ENCODE data around the gene ZNF75A.
"Not testable (repeated sequence)": the region's sequence is repeated elsewhere in the genome, so short reads cannot be mapped to it uniquely, and the experiment has no call there.

ZNF75A gene

DNA sequence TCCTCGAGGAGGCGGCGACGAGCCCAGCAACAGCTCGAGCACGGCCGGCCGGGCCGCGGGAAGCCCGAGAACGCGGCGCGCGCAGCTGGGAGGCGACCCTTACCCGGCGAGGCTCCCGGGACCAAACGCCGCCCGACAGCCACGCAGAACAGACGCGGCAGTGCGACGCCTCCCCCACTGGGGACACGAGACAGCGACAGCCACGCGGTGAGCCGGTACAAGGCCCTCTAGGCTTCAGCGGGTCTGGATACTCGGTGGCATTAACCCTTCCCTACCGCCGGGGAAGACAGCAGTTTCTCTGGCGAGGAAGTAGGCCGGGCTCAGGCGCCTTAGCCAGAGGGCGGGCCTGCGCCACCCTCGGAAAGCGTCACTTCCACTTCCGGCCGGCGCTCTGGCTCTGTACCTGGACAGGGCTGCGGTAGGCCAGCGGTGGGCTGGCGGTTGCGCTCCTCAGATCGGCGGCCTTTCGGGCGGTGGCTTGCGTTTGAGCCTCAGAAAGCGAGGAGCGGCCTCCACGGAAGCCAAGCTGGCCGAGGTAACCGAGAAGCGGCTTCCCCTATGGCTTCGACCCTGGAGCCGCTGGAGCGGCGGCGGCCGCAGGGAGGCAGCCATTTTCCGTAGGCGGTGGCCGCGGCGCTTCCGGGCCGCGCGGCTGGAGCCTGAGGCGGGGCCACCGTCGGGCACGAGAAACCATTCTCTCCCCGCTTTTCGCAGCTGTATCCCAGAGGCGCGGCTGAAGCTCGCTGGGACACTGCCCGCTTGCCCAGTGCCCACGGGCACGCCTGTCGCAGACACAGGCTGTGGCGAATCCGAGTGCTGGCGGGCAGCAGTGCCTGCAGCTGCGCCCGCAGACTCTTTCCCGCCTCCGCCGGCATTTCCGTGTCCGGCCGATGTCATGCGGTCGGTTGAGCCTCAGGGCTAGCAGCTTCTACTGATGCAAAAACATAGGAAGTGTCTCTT lies at the start of gene ZNF75A, which contains the start of gene TIGD7:
TSS of gene ZNF75A (plus strand) at position 389 of the 960 bp plus-strand sequence. CDS start 2,932 bp downstream, outside the sequence.
TSS of gene TIGD7 (minus strand) at position 322 of the 960 bp plus-strand sequence. CDS start 4,816 bp downstream, outside the sequence.
- peak; percentile 64 to 81 (median 71) for DNase-seq (ENCODE audit: low read depth in 2 of 3, low spot score in 1 of 3)

DNA sequence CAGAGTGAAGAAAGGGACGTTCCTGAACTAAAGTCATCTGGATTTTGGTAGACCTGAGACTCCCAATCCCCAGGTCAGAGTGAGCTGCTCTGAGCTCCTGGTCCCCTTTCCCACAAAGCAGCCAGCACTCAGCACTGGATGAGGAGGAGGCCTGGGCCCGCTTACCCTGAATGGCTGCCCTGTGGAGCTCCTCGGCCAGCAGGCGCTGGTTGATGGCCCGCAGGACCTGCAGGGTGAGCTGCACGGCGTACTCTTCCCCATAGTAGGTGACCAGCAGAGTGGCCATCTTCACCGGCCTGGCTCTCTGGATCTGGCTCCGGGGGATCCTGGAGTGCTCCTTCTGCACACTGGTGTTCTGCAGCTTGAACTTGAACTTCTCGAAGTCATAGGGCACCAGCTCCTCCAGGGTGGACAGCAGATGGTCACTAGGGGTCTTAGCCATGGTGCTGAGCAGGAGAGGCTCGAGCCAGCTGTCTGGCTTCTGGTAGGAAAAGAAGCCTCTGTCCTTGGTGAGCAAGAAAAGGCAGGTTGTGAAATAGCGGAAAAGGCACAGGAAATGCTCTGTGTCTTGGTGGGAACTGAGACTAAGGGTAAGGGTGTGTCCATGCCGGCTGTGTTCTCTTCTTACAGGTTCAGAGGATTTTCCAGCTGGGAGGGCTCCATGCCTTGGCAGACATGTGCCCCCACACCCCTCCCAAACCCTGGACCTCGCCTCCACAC lies 49.0 kb upstream of the ZNF75A start, which contains the start of gene MEFV:
TSS of gene MEFV (minus strand) at position 488 of the 720 bp plus-strand sequence. CDS start at position 442, 46 bp downstream.
- no peak for DNase-seq (ENCODE audit: low read depth in 2 of 3, low spot score in 1 of 3)

DNA sequence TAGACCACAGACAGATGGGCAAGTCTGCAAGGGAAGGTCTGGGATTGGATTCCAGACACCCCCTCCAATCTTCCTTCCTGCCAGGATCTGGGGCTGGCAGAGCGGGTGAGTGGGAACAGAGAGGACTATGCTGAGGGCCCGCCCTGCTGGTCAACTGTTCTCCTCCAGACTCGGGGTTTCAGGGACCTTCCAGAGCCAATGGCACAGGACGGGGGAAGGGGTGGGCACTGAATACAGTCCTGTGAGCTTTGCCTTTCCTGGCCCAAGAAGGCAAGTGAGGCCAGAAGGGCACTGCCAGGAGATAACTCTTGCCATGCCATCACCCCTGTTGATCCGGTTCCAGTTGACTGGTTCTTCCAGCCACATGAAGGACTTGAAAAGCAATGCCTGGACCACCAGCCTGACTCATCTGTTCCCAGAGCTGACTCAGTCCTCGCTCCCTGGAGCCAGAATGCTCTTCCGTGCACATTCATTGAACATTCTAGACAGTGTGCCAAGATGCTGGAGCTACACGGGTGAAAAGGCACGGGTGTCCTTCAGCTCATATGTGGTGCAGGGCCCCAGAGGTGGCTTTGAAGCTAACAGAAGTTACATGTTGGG lies 48.3 kb upstream of the ZNF75A start:
- DNase-seq (ENCODE audit: low read depth in 2 of 3, low spot score in 1 of 3): no peak

DNA sequence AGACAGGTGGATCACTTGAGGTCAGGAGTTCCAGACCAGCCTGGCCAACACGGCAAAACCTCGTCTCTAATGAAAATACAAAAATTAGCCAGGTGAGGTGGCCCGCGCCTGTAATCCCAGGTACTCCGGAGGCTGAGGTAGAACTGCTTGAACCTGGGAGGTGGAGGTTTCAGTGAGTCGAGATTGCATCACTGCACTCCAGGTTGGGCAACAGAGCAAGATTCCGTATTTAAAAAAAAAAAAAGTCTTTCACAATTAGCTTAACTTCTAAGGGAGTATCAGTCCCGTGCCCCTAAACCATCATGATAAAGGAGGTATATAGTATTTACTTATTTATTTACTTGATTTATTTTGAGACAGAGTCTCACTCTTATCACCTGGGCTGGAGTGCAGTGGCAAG lies 45.5 kb upstream of the ZNF75A start:
- no peak for DNase-seq (ENCODE audit: low read depth in 2 of 3, low spot score in 1 of 3)

DNA sequence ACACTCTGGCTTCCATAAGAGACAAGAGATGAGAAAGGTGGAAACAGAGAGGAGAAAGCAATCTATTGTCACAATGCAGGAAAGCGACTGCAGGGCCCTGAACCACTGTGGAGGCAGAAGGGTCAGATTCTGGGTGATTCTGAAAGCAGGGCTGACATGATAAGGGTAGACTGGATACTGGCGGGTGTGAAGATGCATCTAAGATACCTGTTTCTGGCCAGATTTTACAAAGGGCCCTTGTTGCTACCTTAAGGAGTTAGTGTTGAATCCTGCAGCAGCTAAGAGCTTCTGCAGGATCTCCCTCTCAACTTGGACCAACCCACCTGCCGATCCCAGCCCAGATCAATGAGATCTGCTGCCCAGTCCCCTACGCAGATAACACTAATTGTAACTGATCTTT lies 42.8 kb upstream of the ZNF75A start:
- no peak for DNase-seq (ENCODE audit: low read depth in 2 of 3, low spot score in 1 of 3)

DNA sequence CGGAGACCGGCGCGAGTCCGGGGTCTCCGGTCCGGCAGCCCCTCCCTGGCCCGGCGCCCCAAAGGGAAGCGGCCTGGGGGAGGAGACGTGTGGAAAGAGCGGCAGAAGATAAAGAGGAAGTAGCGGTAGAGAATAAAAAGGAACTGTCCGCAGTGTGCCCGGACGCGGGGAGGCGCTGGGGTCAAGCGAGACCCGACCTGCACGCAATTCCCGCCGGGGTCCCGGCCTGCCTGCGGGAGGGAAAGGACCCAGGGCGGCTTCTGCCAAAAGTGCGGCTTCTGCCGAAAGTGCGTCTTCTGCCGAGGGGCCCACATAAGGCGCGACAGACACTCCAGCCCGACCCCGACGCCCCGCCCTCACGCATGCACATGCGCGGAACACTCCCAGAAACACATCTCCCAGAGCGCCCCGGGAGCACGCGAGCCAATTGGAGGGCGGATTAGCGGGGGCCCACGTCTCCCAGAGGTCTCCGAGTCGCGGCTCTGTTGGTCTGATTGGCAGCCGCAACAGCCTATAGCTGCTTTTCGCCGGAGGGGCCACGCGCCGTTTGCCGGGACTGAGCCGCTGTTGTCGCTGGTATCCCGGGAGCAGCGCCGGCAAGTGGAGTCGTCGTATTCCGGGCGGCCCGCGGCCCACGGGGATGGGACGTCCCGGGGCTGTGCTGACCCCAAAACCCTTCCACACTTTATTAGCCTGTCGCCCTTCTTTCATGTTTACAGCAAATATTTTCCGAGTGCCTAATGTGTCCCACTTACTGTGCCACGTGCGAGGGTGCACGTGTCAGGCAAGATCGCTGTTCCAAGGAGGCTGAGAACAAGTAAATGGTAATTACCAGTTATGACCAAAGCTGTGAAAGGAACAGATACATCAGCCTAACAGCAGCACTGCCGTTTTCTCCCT lies 40.9 kb upstream of the ZNF75A start:
- peak; percentile 88 to 98 (median 98) for DNase-seq (ENCODE audit: low read depth in 2 of 3, low spot score in 1 of 3)

DNA sequence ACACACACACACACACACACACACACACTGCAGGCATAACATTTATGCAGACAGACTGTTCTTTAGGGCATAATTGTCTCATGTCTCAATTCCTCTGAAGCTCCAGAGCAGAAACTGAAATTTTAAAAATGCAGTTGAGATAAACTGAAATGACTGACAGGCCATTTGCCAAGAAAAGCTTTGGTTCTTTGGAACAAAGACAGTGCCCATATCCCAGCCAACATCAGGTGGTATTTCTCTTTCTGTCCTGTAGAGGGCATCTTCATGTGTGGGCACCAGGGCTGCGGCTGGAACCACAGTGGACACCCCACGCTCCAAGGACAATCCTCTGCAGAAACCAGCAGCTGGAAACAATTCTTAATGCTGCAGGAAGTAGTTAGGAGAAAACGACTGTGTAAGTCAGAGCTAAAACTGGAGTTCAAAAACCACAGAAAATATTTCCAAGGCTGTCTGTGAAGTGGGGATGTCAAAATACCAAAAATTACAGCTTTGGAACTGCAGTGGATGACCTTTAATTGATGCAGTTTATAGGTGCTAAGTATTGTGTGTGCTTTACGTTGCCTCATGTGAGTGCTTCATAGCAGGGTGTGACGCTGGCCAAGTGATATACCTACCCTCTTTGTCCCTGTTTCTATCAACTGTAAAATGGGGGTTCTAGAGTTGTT lies 38.3 kb upstream of the ZNF75A start:
- no peak for DNase-seq (ENCODE audit: low read depth in 2 of 3, low spot score in 1 of 3)

DNA sequence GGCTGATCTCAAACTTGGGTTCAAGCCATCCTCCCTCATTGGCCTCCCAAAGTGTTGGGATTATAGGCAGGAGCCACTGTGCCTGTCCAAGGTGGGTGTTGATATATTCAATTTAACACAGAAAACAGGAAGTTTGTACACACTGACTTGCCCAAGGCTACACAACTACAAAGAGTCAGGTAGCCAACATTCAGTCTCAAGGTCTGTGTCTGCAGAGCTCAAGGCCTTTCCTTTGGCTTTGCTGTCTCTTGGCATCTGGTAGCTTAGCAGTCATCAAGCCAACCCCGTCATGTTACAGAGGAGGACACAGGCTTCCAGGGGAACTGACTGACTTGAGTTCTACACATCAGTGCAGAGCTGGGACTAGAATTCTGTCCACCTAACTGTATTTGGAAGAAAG lies 37.0 kb upstream of the ZNF75A start:
- no peak for DNase-seq (ENCODE audit: low read depth in 2 of 3, low spot score in 1 of 3)

DNA sequence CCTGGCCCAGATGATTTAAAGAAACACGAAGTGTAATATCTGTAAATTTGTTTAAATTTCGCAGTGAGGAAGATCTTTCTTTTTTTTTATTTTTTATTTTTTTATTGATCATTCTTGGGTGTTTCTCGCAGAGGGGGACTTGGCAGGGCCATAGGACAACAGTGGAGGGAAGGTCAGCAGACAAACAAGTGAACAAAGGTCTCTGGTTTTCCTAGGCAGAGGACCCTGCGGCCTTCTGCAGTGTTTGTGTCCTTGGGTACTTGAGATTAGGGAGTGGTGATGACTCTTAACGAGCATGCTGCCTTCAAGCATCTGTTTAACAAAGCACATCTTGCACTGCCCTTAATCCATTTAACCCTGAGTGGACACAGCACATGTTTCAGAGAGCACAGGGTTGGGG lies 34.6 kb upstream of the ZNF75A start:
- DNase-seq (ENCODE audit: low read depth in 2 of 3, low spot score in 1 of 3): not testable (repeated sequence)

DNA sequence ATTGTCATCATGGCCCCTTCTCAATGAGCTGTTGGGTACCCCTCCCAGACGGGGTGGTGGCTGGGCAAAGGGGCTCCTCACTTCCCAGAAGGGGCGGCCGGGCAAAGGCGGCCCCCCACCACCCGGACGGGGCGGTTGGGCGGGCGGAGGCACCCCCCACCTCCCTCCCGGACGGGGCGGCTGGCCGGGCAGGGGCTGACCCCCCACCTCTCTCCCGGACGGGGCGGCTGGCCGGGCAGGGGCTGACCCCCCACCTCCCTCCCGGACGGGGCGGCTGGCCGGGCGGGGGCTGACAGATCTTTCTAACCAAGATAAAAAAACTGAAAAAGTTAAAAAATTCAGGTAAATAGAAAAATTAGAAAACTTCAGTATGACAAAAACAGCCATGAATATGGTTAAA lies 34.0 kb upstream of the ZNF75A start:
- DNase-seq (ENCODE audit: low read depth in 2 of 3, low spot score in 1 of 3): not testable (repeated sequence)

DNA sequence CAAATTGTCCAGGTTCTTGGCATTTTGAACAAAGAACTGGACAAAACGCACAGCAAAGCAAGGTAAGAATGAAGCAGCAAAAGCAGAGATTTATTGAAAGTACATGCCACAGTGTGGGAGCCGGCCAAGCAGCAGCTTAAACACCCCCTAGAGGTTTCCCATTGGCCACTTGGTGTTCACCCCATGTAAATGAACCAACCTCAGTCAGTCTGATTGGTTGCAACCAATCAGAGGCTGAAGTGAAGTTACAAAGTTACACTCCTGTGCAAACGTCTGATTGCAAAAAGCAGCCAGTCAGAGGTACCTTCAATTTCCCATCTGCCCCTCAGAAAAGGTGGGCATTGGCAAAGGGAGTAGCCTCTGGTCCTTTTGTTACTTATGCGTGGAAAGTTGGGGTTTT lies 30.8 kb upstream of the ZNF75A start:
- no peak for DNase-seq (ENCODE audit: low read depth in 2 of 3, low spot score in 1 of 3)

DNA sequence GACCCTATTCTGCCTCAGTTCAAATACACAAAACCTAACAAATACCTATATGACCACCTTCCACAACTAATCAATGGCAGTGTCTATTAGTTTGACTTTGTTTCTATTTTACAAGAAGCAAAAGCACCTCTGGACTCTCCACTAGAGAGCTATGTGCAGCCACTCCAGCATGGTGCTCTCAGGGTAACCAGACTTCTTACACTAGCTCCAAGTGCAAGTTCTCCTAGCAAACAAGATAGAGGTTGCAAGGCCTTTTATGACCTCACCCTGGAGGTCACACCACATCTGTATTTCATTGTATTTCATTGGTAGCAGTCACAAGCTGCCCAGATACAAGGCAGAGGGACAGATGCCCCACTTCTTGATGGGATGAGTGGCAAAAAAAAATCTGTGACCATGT lies 30.4 kb upstream of the ZNF75A start:
- no peak for DNase-seq (ENCODE audit: low read depth in 2 of 3, low spot score in 1 of 3)

DNA sequence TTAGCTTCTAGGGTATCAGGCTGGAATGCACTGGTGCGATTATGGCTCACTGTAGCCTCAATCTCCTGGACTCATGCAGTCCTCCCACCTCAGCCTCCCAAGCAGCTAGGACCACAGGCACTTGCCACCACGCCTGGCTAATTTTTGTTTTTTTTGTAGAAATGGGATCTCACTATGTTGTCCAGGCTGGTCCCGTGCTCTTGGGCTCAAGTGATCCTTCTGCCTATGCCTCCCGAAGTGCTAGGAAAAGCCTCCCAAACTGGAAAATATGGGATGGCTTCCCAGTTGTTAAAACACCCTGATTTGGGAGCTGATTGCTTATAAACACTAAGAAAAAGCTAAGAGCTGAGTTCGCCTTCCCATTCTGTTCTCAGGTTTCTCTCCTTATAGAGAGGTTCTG lies 28.6 kb upstream of the ZNF75A start:
- DNase-seq (ENCODE audit: low read depth in 2 of 3, low spot score in 1 of 3): no peak

DNA sequence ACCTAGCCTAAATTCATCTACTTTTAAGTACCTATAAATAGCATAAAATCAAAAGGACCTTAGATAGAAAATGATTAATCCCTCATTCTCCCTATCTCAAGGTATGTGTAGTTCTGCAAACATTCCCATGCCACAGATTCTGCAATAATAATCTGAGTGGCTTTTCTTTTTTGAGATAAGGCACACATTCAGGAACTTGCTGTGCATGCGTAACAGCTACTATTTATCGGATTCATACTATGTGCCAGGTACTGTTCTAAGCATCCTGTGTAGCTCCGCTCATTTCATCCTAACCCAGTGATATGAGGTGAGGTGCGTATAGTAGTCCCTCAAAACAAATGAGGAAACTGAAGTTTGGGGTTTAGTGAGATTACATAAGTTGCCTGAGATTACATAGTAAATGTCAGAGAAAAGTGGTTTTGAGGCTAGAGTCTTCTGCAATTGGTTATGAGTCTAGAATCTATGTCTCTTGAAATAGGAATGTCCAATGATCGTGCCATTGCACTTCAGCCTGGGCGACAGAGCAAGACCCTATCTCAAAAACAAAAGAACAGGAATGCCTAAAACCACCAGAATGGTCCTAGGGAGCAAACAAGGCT lies 24.0 kb upstream of the ZNF75A start:
- no peak for DNase-seq (ENCODE audit: low read depth in 2 of 3, low spot score in 1 of 3)

DNA sequence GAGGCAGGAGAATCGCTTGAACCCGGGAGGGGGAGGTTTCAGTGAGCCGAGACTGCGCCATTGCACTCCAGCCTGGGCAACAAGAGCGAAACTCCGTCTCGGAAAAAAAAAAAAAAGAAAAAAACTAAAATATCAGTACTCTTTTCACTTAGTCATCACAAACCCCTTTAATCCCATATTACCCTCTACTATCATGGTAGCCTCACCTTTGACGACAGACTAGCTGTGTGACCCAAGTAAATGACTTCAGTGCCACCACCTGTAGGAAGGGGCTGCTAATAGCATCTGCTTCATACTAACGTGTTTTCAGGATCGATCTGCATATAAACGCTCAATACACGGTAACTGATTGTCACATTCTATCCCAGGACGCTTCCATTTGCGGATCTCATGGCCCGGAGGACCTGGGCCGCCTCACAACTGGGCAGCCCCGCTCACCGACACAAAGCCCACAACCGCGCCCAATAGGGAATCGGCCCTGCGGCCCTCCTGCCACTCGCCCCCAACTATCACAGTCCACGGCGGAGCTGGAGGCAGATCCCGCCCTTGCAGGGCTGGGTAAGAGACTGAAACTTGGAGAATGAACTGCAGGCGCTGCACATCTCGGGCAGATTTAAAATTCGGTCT lies 23.1 kb upstream of the ZNF75A start:
- no peak for DNase-seq (ENCODE audit: low read depth in 2 of 3, low spot score in 1 of 3)

DNA sequence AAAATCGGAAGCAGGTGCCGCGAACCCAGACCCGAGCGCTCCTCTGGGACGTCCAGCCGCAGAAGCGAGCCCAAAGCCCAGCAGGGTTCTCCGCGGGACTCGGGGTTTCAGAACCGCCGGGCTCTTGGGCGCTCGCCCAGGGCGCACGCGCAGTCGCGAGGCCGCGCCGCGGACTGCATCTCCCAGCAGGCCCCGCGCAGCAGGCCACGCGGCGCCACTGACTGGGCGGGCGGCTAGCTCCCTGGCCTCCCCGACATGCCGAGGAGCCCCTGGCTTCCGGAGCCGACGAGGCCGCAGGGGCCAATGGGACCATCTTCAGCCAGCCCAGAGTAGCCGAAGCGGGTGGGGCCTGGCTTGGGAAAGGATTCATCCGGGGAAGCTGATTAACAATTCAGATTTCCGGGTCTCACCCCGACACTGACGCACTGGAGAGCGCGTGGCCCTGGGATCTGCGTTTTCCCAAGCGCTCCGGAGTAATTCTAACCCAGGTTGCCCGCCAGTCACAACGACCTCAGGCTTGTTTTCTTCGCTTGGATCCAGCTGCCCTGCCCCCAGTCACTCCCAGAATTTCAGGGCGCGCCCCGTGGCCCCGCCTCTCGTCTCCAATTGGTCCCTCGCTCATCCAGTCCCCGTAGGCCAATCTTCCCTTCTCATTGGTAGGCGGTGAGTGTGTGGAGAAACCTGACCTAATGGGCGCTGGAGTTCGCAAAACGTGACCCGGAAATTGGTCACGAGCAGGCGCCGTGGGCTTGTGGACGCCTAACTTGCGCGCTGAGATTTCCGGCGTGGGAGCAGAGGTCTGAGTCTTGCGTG lies 22.4 kb upstream of the ZNF75A start, which contains the start of gene ZNF263:
TSS of gene ZNF263 (plus strand) at position 762 of the 813 bp plus-strand sequence. CDS start 328 bp downstream, outside the sequence.
- peak; percentile 88 to 90 (median 88) for DNase-seq (ENCODE audit: low read depth in 2 of 3, low spot score in 1 of 3)

DNA sequence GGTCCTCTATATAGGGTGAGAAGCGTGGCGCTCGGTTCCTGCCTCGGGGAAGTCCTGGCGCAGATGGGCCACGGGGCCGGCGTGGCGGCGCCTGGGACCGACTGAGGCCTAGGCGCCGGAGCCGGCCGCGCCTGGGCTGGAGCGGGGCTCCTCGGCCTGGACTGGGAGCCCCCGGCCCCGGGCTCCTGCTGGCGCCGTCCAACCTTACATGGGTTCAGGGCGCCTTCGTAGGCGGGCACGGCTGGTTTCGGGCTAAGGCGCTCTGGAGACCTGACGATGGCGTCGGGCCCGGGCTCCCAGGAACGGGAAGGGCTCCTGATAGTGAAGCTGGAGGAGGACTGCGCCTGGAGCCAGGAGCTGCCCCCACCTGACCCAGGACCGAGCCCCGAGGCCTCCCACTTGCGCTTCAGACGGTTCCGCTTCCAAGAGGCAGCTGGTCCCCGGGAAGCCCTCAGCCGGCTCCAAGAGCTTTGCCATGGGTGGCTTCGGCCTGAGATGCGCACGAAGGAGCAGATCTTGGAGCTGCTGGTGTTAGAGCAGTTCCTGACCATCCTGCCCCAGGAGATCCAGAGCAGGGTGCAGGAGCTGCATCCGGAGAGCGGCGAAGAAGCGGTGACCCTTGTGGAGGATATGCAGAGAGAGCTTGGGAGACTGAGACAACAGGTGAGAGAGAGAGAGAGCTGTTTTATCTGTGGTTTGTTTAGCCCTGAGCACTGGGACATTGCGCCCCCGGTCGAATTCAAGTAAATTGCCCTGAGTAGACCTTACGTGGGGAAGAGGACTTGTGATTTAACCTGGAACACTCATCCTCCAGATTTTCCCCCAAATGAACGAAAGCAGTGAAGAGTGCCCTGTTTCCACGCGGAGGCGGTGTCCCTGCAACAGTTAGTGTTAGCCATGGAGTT lies 21.5 kb upstream of the ZNF75A start:
- no peak for DNase-seq (ENCODE audit: low read depth in 2 of 3, low spot score in 1 of 3)

Data from stimulated activated CD4-positive, alpha-beta T cell treated with anti-CD3 and anti-CD28 coated beads, Interleukin-12 subunit alpha, Interleukin-12 subunit beta, amount 100 ng/mL, for 48 hours (primary cell).